ENCODE results near the gene RABEP2. TPM values are rescaled to one million over a fixed set of nuclear protein-coding genes. Genes with fewer than 3 reads are reported as not detected.

The RABEP2 gene
- total RNA-seq, 1 experiment from 2014 or later: 17.5 TPM

DNA sequence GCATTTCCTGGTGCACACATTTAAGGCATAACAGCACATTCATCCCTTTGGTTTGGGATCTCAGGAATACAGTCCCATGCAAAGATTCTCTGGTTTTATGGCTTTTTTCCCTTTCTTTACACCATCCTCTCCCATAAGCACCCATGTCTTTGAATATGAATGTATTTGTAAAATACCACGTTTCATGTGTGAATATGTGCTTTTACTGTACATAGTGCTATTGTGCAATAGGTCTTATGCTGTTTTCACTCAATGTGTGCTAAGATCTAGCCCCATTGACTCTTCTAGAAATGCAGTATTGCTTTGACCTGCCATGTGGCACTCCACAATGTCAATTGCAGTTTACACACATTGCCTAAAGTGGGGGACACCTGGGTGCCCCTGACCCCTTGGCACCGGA, 39.5 kb upstream of the RABEP2 start:
- Histone ChIP-seq H3K4ac (ENCODE audit: low read depth, low read length) (no peak overlapping the region), H2AFZ (ENCODE audit: low read length) (no peak overlapping the region), H4K91ac (ENCODE audit: insufficient read length, low read depth, low read length) (no peak overlapping the region), H3K79me2 (ENCODE audit: insufficient read depth, low read length) (no peaks in the 10 kb centered on the region), H3K18ac (ENCODE audit: insufficient read length, low read depth, low read length) (no peak overlapping the region), H2BK5ac (ENCODE audit: insufficient read length, low read length) (no peak overlapping the region), H3T11ph (ENCODE audit: low read length) (no peak overlapping the region), H3K9ac (ENCODE audit: extremely low read depth, insufficient read length, low read length) (no peak overlapping the region), H2AK5ac (ENCODE audit: insufficient read length, low read length) (no peak overlapping the region), H3K14ac (ENCODE audit: insufficient read depth, low read length) (no peak overlapping the region), H2BK15ac (ENCODE audit: low read depth, low read length) (no peak overlapping the region), H3K23ac (ENCODE audit: insufficient read length, low read depth, low read length) (no peak overlapping the region), H3K4me2 (ENCODE audit: insufficient read depth, insufficient read length, low read length) (no peak overlapping the region), H2BK12ac (ENCODE audit: insufficient read length, low read depth, low read length) (no peak overlapping the region), H4K20me1 (ENCODE audit: control insufficient read depth, insufficient read depth, insufficient read length) (no peaks in the 10 kb centered on the region), H3K79me1 (ENCODE audit: insufficient read depth, low read depth, low read length, poor library complexity, severe bottlenecking) (no peaks in the 10 kb centered on the region), H4K8ac (replicated peaks; ENCODE audit: insufficient read length, low read depth, low read length) (no peak overlapping the region), H2BK120ac (ENCODE audit: low read depth, low read length, poor library complexity, severe bottlenecking) (no peak overlapping the region), H3K4me1 (ENCODE audit: insufficient read depth, low read length) (no peaks in the 10 kb centered on the region), H2BK20ac (ENCODE audit: low read depth, low read length, poor library complexity, severe bottlenecking) (no peak overlapping the region), H3K27ac (ENCODE audit: insufficient read length, low read depth, low read length) (no peak overlapping the region), H3K56ac (ENCODE audit: insufficient read length, low read depth, low read length) (no peak overlapping the region), H3K9me3 (ENCODE audit: control insufficient read depth, low read depth, low read length) (no peaks in the 10 kb centered on the region), H3K23me2 (ENCODE audit: insufficient read length, low read depth, low read length, poor library complexity, severe bottlenecking) (no peaks in the 10 kb centered on the region), H3K27me3 (ENCODE audit: insufficient read depth, low read length) (no peaks in the 10 kb centered on the region), H4K5ac (ENCODE audit: insufficient read length, low read depth, low read length) (no peak overlapping the region)
- Mint-ChIP-seq H3K9me3 (no peaks in the 10 kb centered on the region), H3K36me3 (ENCODE audit: insufficient read depth in 1 of 3, low read depth in 3 of 3) (peaks cover 27 to 59% (median 59%) of the 10 kb centered on the region in 3 experiments; a peak in 6 of 7 replicates), H3K27me3 (ENCODE audit: low read depth) (no peaks in the 10 kb centered on the region; the same call in 1 of the 2 replicates), H3K4me1 (no peaks in the 10 kb centered on the region), H3K4me3 (no peak overlapping the region), H3K27ac (no peak overlapping the region)
- no peak for TF ChIP-seq CTCF (conservative IDR thresholded peaks at IDR 0.05)
- DNase-seq: no peak
- WGBS (ENCODE audit: extremely low coverage, insufficient read length, low lambda C conversion rate): no CpG with 5 or more reads among the region's 2 CpGs
